Right ventricle myocardium inferior (tissue), 1 donor: ENCODE data around the gene KRTAP2-3. TPM values are rescaled to one million over a fixed set of nuclear protein-coding genes. Genes with fewer than 3 reads are reported as not detected.

Experiments
- ATAC-seq: fragments of 200-7000 bp; cut with Tn5 transposase; one replicate; pipeline ENCODE4 v1.9.1; 2020; ENCODE audit warnings: mild to moderate bottlenecking, moderate library complexity
- DNase-seq: peaks from one replicate; pipeline ENCODE4 v3.0.0; 2021; ENCODE audit errors: missing footprints
- intact Hi-C: fragments of 100-400 bp; cut with DNase I; formaldehyde crosslinking; loops from one replicate; pipeline ENCODE4 v1.11.0; 2022
- total RNA-seq: library from RNA; stranded (reverse); fragmentation: NEBNext Ultra II Directional; extraction: Animal tissue kit (Norgen Biotek cat#: 25700); gene quantifications from one replicate; pipeline ENCODE4 v1.2.1, GENCODE V29; 2021
- donor health status: DM: no; HTN: yes; CAD: no; lungs with severe emphysema.

The KRTAP2-3 gene
- total RNA-seq, 1 donor from 2014 or later, result not detected

DNA sequence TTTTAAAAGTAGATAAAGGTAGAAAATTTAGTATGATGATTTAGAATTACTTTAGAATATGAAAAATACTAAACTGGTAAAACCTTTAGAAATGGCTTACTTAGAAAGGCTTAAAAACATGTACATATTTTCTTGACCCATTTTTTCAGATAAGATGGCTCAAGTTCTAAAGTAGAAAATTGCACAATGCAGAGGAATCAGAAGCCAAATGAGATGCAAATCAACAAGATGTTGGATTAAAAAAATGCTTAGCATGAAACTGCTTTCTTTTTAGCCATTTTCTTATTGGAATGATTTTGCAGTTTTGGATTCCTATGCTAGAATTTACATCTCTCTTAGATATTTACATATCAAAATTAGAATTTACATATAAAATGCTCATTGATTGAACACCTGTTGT, 49.5 kb downstream of the KRTAP2-3 start:
- intact Hi-C loops, result no loop called here
- DNase-seq (no peak), ATAC-seq (no peak)

DNA sequence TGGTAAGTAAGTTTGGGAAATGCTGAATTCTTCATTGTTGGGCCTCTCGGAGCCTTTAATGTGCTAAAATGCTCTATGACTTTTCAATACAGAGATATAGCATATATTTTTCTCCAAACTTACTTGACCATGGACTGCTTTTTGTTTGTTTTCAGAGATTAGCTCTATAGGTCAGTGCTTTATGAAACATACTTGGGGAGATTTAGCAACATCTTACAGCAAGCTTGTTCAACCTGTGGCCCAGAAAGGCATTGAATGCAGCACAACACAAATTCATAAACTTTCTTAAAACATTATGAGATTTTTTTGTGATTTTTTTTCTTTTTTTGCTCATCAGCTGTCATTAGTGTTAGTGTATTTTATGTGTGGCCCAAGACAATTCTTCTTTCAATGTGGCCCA, 50.0 kb downstream of the KRTAP2-3 start:
- ATAC-seq, result no peak
- no peak for DNase-seq
- intact Hi-C loops, result no loop called here

DNA sequence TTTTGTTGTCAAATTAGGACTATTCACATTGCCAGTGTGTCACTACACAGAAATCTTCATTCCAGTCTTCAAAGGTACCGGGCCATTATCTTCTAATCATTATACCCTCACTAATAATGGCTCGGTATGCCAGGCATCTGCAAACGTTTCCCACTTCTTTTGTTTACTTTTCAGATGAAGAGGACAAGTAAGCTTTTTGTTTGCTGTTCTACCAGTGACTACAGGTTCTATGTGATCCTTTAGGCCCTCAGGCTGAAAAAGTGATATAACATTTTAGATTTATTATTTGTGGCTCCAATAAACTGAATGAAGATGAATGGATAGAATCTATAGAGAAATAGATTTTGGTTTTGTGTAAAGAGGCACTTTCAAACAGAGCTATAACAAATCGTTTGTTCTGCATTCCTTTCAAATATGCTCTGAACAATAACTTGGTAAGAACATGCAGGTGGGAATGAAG, 50.6 kb downstream of the KRTAP2-3 start:
- ATAC-seq, result no peak
- no peak for DNase-seq

More for the DNA sequence above, 50.6 kb downstream of the KRTAP2-3 start:
- intact Hi-C loops, result no loop called here

Other genes with a start within 250 kb of the KRTAP2-3 start
- gene KRT10, start 237.5 kb downstream of the KRTAP2-3 start, total RNA-seq, result 48.0 TPM
- gene KRT12, start 192.9 kb downstream of the KRTAP2-3 start, total RNA-seq, result not detected
- gene KRT20, start 174.9 kb downstream of the KRTAP2-3 start, total RNA-seq, result not detected
- gene KRT23, start 122.5 kb downstream of the KRTAP2-3 start, total RNA-seq, result 0.16 TPM
- not detected for gene KRT39, start 93.2 kb downstream of the KRTAP2-3 start, total RNA-seq
- not detected for gene KRT40, start 75.8 kb downstream of the KRTAP2-3 start, total RNA-seq
- not detected for gene KRTAP3-3, start 66.0 kb downstream of the KRTAP2-3 start, total RNA-seq
- not detected for gene KRTAP3-2, start 60.2 kb downstream of the KRTAP2-3 start, total RNA-seq
- not detected for gene KRTAP3-1, start 51.0 kb downstream of the KRTAP2-3 start, total RNA-seq
- gene KRTAP1-5, start 32.9 kb downstream of the KRTAP2-3 start, total RNA-seq, result not detected
- gene KRTAP1-4, start 29.9 kb downstream of the KRTAP2-3 start, total RNA-seq, result not detected
- not detected for gene KRTAP1-3, start 25.2 kb downstream of the KRTAP2-3 start, total RNA-seq
- not detected for gene KRTAP1-1, start 18.7 kb downstream of the KRTAP2-3 start, total RNA-seq
- gene KRTAP2-1, start 12.8 kb downstream of the KRTAP2-3 start, total RNA-seq, result not detected
- not detected for gene KRTAP2-2, start 4.9 kb downstream of the KRTAP2-3 start, total RNA-seq
- gene KRTAP2-4, start 5.8 kb upstream of the KRTAP2-3 start, total RNA-seq, result not detected
- not detected for gene KRTAP4-7, start 24.0 kb upstream of the KRTAP2-3 start, total RNA-seq
- not detected for gene KRTAP4-8, start 38.0 kb upstream of the KRTAP2-3 start, total RNA-seq
- gene KRTAP4-16, start 42.1 kb upstream of the KRTAP2-3 start, total RNA-seq, result not detected
- gene KRTAP4-9, start 45.3 kb upstream of the KRTAP2-3 start, total RNA-seq, result not detected
- not detected for gene KRTAP4-11, start 58.3 kb upstream of the KRTAP2-3 start, total RNA-seq
- not detected for gene KRTAP4-12, start 64.1 kb upstream of the KRTAP2-3 start, total RNA-seq
- gene KRTAP4-6, start 80.4 kb upstream of the KRTAP2-3 start, total RNA-seq, result not detected
- gene KRTAP4-5, start 89.7 kb upstream of the KRTAP2-3 start, total RNA-seq, result not detected
- not detected for gene KRTAP4-4, start 100.6 kb upstream of the KRTAP2-3 start, total RNA-seq
- not detected for gene KRTAP4-3, start 108.1 kb upstream of the KRTAP2-3 start, total RNA-seq
- not detected for gene KRTAP4-2, start 118.1 kb upstream of the KRTAP2-3 start, total RNA-seq
- not detected for gene KRTAP4-1, start 124.8 kb upstream of the KRTAP2-3 start, total RNA-seq
- gene KRTAP9-1, start 129.8 kb upstream of the KRTAP2-3 start, total RNA-seq, result not detected
- not detected for gene KRTAP9-2, start 166.5 kb upstream of the KRTAP2-3 start, total RNA-seq
- not detected for gene KRTAP9-3, start 172.3 kb upstream of the KRTAP2-3 start, total RNA-seq
- not detected for gene KRTAP9-8, start 177.9 kb upstream of the KRTAP2-3 start, total RNA-seq
- not detected for gene KRTAP9-4, start 189.6 kb upstream of the KRTAP2-3 start, total RNA-seq
- gene KRTAP9-9, start 195.3 kb upstream of the KRTAP2-3 start, total RNA-seq, result not detected
- not detected for gene KRTAP9-6, start 205.3 kb upstream of the KRTAP2-3 start, total RNA-seq
- not detected for gene KRTAP9-7, start 215.6 kb upstream of the KRTAP2-3 start, total RNA-seq
- gene KRTAP29-1, start 242.7 kb upstream of the KRTAP2-3 start, total RNA-seq, result not detected
- not detected for gene KRTAP16-1, start 249.2 kb upstream of the KRTAP2-3 start, total RNA-seq